ENCODE results near the gene TPP2. TPM values are rescaled to one million over a fixed set of nuclear protein-coding genes. Genes with fewer than 3 reads are reported as not detected.

The TPP2 gene
- total and polyA plus RNA-seq, 9 donors, result 24.0 to 50.7 (median 33.9) TPM

- Histone ChIP-seq H3K4me3 (no peak overlapping the region), H3K4me1 (ENCODE audit: insufficient read depth) (peaks cover 7% of the 10 kb centered on the region), H3K27ac (peak overlapping the region in 1 of 2 donors; percentile 5), H3K9me3 (no peaks in the 10 kb centered on the region), H3K36me3 (no peaks in the 10 kb centered on the region), H3K27me3 (no peaks in the 10 kb centered on the region)
- intact Hi-C loops (cut with DNase I), result no loop called here
- TF ChIP-seq POLR2A (IDR thresholded peaks at IDR 0.05) (no peak), EP300 (IDR thresholded peaks at IDR 0.05) (no peak)
- TF ChIP-seq, protein P1, sequence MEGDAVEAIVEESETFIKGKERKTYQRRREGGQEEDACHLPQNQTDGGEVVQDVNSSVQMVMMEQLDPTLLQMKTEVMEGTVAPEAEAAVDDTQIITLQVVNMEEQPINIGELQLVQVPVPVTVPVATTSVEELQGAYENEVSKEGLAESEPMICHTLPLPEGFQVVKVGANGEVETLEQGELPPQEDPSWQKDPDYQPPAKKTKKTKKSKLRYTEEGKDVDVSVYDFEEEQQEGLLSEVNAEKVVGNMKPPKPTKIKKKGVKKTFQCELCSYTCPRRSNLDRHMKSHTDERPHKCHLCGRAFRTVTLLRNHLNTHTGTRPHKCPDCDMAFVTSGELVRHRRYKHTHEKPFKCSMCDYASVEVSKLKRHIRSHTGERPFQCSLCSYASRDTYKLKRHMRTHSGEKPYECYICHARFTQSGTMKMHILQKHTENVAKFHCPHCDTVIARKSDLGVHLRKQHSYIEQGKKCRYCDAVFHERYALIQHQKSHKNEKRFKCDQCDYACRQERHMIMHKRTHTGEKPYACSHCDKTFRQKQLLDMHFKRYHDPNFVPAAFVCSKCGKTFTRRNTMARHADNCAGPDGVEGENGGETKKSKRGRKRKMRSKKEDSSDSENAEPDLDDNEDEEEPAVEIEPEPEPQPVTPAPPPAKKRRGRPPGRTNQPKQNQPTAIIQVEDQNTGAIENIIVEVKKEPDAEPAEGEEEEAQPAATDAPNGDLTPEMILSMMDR (IDR thresholded peaks at IDR 0.05), result no peak
- no peak for DNase-seq
These were observed 106.9 kb downstream of the TPP2 start for GRCh38 chr13:102703726-102704035.

GRCh38 chr13:102704238-102705058 is 107.7 kb downstream of the TPP2 start:
- H3K27me3 ChIP-seq, result no peaks in the 10 kb centered on the region
- H3K4me3 ChIP-seq, result no peak overlapping the region
- 83 to 86% (median 85%) methylated on average over 6 of the region's 6 CpGs for WGBS, 3 donors
- H3K4me1 ChIP-seq (ENCODE audit: insufficient read depth), result peaks cover 7% of the 10 kb centered on the region
- intact Hi-C loops (cut with DNase I), result no loop called here
- no peak overlapping the region for H3K27ac ChIP-seq
- DNase-seq, result no peak
- H3K36me3 ChIP-seq, result no peaks in the 10 kb centered on the region
- no peaks in the 10 kb centered on the region for H3K9me3 ChIP-seq
- TF ChIP-seq EP300 (IDR thresholded peaks at IDR 0.05), result no peak
- TF ChIP-seq, protein P1 (IDR thresholded peaks at IDR 0.05), result no peak
- TF ChIP-seq POLR2A (IDR thresholded peaks at IDR 0.05), result no peak

- Histone ChIP-seq H3K36me3 (no peaks in the 10 kb centered on the region), H3K27me3 (no peaks in the 10 kb centered on the region), H3K4me1 (ENCODE audit: insufficient read depth) (peaks cover 1% of the 10 kb centered on the region), H3K4me3 (no peak overlapping the region), H3K9me3 (no peaks in the 10 kb centered on the region), H3K27ac (no peak overlapping the region)
- WGBS, 3 donors, result 2 to 9% (median 3%) methylated on average over 4 of the region's 4 CpGs
- DNase-seq, result no peak
- TF ChIP-seq POLR2A (IDR thresholded peaks at IDR 0.05) (no peak), EP300 (IDR thresholded peaks at IDR 0.05) (no peak)
- TF ChIP-seq, protein P1 (IDR thresholded peaks at IDR 0.05), result no peak
- intact Hi-C loops (cut with DNase I), result no loop called here
These were observed 110.7 kb downstream of the TPP2 start for GRCh38 chr13:102707467-102707866.

DNA sequence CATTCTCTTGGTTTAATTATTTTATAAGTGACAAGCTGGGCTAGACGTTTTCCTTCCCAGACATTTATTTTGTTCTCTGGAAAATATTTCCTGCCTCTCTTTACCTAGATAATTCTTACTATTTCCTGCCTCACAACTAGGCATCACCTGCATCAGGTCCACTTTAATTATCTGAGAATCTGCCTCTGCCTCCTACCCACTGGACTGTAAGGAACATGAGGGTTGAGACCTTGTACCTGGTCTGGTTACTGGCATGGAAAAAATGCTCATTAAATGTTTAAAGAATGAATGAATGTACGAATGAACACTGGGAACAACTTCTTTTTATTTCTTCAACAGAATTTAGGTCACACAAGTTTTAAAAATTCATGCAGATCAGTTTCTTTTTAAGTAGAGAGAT is 111.4 kb downstream of the TPP2 start:
- DNase-seq, result no peak
- intact Hi-C loops (cut with DNase I), result no loop called here
- Histone ChIP-seq H3K4me3 (no peak overlapping the region), H3K9me3 (no peaks in the 10 kb centered on the region), H3K27ac (no peak overlapping the region), H3K27me3 (no peaks in the 10 kb centered on the region), H3K4me1 (ENCODE audit: insufficient read depth) (no peaks in the 10 kb centered on the region), H3K36me3 (no peaks in the 10 kb centered on the region)
- WGBS, 3 donors, result 24 to 36% (median 30%) methylated on average over 2 of the region's 2 CpGs
- TF ChIP-seq, protein P1 (IDR thresholded peaks at IDR 0.05), result no peak
- TF ChIP-seq EP300 (IDR thresholded peaks at IDR 0.05), result no peak
- no peak for TF ChIP-seq POLR2A (IDR thresholded peaks at IDR 0.05)
